NCI-H82 (cell line): ENCODE data around the gene ZFYVE26.
"Not testable (repeated sequence)": the region's sequence is repeated elsewhere in the genome, so short reads cannot be mapped to it uniquely, and the experiment has no call there.

Experiments
- DNase-seq: peaks from one replicate; lab custom pipeline; 2025; lab: John Stamatoyannopoulos, UW

The ZFYVE26 gene

DNA sequence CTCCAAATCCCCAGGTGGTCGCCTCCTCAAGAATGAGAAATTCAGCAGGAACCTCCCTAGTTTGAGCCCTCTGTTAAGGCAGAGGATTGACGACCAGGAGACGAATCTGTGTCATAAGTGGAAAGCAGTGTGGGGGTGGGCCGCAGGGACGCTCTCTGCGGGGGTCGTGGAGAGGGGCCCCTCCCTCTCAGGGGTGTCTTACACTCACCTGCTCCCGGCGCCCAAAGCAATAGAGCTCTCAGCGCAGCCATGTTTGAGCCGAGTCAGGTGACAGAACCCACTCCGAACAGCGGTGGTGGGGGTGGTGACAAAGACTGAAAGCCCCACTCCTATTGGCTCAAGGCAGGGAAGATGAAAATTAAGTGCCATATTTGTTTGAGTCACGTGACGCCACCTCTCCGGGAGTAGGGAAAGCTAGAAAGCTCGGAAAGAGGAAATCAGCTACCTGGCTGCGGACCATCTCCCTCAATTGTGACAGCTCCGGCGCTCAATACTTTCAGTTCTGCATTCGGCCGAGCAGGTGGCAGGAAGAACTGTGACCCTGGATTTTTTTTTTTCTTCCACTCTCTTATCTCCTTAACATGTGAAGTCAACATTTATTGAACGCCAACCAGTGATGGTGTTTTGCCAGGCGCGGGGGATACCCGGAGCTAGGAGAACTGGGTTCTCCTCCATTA is at the start of gene ZFYVE26:
TSS of gene ZFYVE26 (minus strand) at position 265 of the 677 bp plus-strand sequence. CDS start 627 bp downstream, outside the sequence.
- peak; percentile 97 for DNase-seq

DNA sequence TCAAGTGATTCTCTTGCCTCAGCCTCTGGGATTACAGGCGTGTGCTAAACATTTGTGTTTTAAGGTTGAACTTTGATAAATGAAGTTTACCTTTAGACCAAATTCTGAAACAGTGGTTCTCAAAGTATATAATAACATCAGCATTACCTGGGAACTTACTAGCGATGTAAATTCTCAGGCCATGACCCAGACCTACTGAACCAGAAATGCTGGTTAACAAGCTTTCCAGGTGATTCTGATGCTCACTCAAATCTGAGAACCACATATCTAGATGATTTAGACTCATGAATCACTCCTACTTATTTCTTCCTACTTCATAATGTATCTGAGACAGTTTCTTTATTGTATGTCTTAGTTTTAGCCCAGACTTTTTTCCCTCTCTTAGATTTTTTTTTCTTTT is 46.8 kb upstream of the ZFYVE26 start:
- no peak for DNase-seq

DNA sequence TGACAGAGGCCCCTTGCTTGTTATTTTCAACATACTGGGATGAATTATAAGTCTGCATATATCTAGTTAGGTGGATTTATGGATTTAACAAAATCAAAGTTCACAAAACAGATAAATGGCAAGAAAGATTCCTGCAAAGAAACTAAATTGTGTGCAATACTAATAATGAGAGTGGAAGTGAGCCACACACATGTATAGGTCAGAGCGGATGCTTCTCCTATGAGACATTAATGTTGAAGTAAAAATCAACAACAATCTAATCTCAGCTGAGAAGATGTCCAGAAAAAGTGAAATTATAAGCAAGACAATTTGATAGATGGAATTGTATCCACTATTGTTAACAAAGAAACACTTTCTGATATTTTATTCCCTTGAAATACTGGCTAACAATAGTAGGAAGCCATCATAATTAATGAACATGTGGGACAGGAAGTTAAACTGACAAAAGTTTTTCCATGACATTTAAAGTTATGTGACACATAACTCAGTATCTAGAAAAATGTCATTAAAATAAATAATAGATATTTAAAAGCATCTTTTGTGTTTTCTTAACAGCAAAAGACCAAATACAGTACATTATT is 42.9 kb upstream of the ZFYVE26 start:
- no peak for DNase-seq

- no peak for DNase-seq
These were observed 41.5 kb upstream of the ZFYVE26 start for GRCh38 chr14:67857778-67858350.

DNA sequence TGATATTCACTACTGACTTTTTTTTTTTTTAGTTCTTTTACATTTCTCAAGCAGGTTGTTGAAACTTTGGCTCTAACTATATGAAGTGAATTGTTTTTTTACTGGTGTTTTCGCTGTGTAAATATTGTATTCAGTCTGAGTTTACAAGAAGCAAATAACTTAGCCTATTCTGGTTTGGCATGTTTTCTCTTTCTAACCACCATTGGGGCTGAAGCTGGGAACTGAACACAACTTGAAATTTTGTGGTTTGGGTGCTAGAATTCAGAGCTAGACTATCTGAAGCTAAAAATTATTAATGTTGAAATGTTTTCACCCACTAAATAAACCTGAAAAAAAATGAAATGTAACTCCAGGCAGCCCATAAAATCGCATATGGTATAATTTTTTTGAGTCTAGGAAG is 40.4 kb upstream of the ZFYVE26 start:
- DNase-seq = no peak

- no peak for DNase-seq
These were observed 37.3 kb upstream of the ZFYVE26 start for GRCh38 chr14:67853715-67854114.

DNA sequence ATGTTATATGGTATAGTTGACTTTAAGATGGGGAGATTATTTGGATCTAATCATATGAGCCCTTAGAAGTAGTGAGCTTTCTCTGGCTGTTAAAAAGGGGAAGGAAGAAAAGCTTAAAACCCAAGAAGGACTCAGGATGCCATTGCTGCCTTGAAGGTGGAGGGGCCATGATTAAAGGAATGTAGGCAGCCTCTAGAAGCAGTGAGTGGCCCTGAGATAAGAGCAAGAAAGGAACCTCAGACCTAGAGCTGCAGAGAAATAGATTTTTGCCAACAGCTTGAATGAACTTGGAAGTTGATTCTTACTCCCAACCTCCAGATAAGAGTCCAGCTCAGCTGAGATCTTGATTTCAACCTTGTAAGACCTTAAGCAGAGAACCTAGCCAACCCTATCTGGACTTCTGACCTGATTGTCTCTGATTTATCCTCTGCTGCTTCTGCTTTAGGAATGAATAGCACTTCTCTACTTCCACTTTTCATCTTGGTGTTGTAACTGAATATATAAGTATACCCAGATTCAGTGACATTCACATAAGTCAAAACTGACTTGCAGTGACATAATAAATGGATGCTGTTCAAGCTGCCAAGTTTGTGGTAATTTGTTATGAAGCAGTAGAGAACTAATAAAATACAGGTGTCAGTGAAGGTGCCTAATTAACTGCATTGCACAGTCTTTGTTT is 36.7 kb upstream of the ZFYVE26 start:
- DNase-seq = no peak

GRCh38 chr14:67851785-67852410 is 35.5 kb upstream of the ZFYVE26 start:
- no peak for DNase-seq

GRCh38 chr14:67850066-67850830 is 33.9 kb upstream of the ZFYVE26 start:
- DNase-seq = no peak

DNA sequence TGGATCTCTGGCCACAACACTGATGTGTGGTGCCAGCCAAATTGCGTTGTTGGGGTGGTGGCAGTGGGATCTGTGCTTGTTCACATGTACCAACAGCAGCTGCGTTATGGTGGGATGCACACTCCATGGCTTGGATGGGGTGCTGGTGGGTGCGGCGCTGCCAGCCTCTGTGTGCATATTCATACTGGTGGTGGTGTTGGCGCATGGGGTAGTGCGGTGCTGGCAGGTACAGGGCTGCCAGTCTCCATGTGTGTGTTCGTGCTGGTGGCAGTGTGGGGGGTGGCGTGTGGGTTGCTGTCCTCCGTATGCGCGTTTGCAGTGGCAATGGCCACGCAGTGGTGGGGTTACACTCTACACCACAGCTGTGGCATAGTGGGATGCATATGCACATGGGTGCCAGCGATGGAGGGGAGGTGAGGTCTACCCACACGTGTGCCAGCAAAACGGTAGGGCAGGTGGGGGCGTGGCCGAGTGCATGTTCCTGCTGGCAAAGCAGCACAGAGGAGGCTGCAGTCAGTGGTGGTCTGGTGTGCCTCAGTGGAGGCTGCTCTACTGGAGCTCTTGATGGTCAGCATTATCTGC is 29.7 kb upstream of the ZFYVE26 start:
- no peak for DNase-seq

DNA sequence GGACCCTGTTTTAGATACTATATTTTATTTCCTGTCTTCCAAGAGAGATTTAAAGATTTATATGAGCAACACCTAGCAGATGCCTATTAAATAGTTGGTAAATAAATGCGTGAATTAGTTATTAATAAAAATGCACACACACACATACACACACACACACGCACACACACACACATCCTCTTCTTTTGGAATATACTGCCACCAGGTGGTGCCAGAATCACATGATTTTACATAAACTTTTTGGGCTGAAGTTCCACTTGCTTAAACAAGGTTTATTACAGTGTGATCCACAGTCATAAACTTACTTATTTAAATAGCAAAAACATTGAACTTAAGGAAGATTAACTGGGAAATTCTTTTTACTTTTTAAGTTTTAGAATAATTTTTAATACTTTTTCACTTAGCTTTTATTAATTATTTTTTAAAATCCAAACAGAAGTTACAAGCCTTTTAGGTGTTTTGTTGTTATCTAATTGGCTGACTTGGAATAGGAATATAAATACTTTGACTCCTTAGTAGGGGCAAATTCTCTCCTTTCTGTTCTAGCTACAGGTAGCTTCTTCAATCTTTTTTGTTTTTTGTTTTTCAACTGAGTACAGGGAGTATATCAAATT is 20.7 kb upstream of the ZFYVE26 start:
- peak; percentile 60 for DNase-seq

GRCh38 chr14:67835596-67835995 is 19.2 kb upstream of the ZFYVE26 start:
- no peak for DNase-seq

DNA sequence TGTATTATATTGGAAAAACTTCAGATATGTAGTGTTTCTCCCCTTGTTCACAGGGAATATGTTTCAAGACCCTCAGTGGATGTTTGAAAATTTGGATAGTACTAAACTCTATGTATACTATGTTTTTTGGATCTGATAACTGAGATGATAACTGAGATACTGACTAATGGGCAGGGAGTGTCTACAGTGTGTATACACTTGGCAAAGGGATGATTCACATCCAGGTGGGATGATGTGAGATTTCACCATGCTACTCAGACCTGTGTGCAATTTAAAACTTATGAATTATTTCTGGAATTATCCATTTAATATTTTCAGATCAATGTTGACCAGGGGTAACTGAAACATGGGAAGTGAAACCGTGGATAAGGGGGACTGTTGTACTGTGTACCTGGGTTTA is 17.0 kb upstream of the ZFYVE26 start:
- no peak for DNase-seq

GRCh38 chr14:67831113-67831512 is 14.7 kb upstream of the ZFYVE26 start:
- DNase-seq = no peak

- no peak for DNase-seq
These were observed 4.7 kb upstream of the ZFYVE26 start for GRCh38 chr14:67821121-67821520.

DNA sequence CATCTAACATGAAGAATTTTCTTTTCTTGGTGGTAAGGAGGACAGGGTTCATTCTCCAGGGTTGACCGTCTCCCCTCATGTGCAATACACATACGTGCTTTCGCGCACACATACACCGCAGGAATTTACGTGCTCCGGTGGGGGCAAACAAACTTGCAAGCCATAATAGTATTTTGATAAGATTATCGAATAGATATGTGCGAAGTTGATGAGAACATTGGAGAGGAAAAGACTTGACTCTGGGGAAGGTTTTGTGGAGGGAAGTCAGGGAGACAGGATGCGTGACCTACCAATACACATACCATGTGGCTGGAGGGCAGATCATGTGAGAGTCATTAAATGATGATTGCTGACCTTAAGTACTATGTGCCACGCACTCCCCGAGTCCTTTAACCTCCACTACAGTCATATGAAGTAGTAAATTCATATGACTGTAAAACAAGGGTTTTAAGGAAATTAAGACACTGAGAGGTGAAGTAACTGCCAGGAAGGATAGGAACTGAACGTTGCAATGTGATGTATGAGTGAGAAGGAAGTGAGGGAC is 4.1 kb upstream of the ZFYVE26 start:
- DNase-seq = peak; percentile 22

DNA sequence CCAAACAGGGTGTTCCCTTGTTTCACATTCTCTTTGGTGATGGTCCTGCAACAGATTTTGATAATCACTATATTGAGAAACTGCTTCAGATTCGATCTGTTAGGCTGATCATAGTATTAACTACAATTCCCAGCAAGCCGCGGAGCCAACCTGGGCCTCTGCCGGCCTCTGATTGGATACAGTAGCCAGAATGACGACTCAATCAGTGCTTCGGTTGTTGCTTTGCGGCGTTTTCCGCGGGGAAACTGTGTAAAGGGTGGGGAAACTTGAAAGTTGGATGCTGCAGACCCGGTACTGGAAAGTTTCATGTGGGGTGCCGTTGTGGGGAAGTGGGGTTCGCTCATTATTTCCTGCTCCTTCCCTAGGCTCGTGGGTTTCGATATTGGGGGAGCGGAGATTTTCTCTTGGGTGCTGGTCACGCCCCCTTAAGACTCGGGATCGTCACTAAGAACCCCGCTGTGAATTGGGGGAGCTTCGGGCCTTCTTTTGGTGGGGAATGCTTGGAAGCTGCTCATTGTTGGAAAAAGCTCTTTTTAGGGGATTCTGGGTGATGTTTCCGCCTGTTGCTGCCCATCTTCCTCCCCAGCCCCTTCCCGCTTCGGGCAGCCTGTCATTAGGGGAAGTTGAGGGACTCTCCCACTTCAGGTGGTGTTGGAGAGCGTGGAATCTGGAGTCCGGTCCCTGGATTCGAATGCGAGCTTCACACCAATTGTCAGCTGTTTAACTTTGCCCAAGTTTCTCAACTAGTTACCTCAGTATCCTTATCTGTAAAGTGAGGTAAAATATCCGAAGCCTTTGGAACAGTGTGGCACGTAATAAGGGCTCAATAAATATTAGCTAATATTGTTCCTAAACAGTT is 3.4 kb upstream of the ZFYVE26 start, which contains the start of gene RAD51B:
TSS of gene RAD51B (plus strand) at position 217 of the 859 bp plus-strand sequence.
- DNase-seq = peak; percentile 87

GRCh38 chr14:67818476-67818875 is 2.1 kb upstream of the ZFYVE26 start:
- DNase-seq = not testable (repeated sequence)

- no peak for DNase-seq
These were observed 1.5 kb upstream of the ZFYVE26 start for GRCh38 chr14:67817750-67818438.
